ENCODE measurements around the gene SLC25A31. TPM values are rescaled to one million over a fixed set of nuclear protein-coding genes. Genes with fewer than 3 reads are reported as not detected.

SLC25A31 gene
- total and polyA plus RNA-seq, 8 donors: 0.07 TPM; not detected in 7

- no peak for ATAC-seq
These were observed 29.1 kb downstream of the SLC25A31 start for GRCh38 chr4:127759228-127759820.

GRCh38 chr4:127759893-127760292 lies 29.7 kb downstream of the SLC25A31 start:
- Histone ChIP-seq H3K4me3 (no peak overlapping the region), H3K27ac (no peak overlapping the region), H3K36me3 (no peaks in the 10 kb centered on the region), H3K27me3 (no peaks in the 10 kb centered on the region), H3K9me3 (no peaks in the 10 kb centered on the region), H3K4me1 (no peaks in the 10 kb centered on the region)
- WGBS, 2 donors: 45 to 54% methylated on average over 3 of the region's 3 CpGs
- no peak for FAIRE-seq
- ATAC-seq: peak in 1 of 4 donors; percentile 23
- DNase-seq: no peak
- no peak for TF ChIP-seq CTCF (IDR thresholded peaks at IDR 0.05)
- intact Hi-C loops (cut with DNase I): no loop called here

More at GRCh38 chr4:127759228-127759820, 29.1 kb downstream of the SLC25A31 start:
- Histone ChIP-seq H3K27me3 (no peaks in the 10 kb centered on the region), H3K9me3 (no peaks in the 10 kb centered on the region), H3K27ac (no peak overlapping the region), H3K4me3 (no peak overlapping the region), H3K4me1 (no peaks in the 10 kb centered on the region), H3K36me3 (no peaks in the 10 kb centered on the region)
- WGBS, 2 donors: 64 to 91% methylated on average over 2 of the region's 2 CpGs
- TF ChIP-seq CTCF (IDR thresholded peaks at IDR 0.05): no peak
- no peak for FAIRE-seq
- DNase-seq: no peak
- intact Hi-C loops (cut with DNase I): no loop called here

- WGBS, 2 donors: 28 to 29% methylated on average over 4 of the region's 4 CpGs
- Histone ChIP-seq H3K9me3 (no peaks in the 10 kb centered on the region), H3K4me3 (no peak overlapping the region), H3K27me3 (no peaks in the 10 kb centered on the region), H3K27ac (no peak overlapping the region), H3K36me3 (no peaks in the 10 kb centered on the region), H3K4me1 (no peaks in the 10 kb centered on the region)
- DNase-seq: no peak
- FAIRE-seq: no peak
- no peak for TF ChIP-seq CTCF (IDR thresholded peaks at IDR 0.05)
- intact Hi-C loops (cut with DNase I): no loop called here
- ATAC-seq: peak; percentile 40 to 70 (median 55)
These were observed 41.5 kb downstream of the SLC25A31 start for GRCh38 chr4:127771535-127772275.

- Histone ChIP-seq H3K27ac (no peak overlapping the region), H3K36me3 (no peaks in the 10 kb centered on the region), H3K9me3 (no peaks in the 10 kb centered on the region), H3K4me3 (no peak overlapping the region), H3K27me3 (no peaks in the 10 kb centered on the region), H3K4me1 (no peaks in the 10 kb centered on the region)
- DNase-seq: no peak
- FAIRE-seq: no peak
- ATAC-seq: no peak
- intact Hi-C loops (cut with DNase I): no loop called here
- TF ChIP-seq CTCF (IDR thresholded peaks at IDR 0.05): no peak
- WGBS, 2 donors: 85 to 89% methylated on average over 10 of the region's 10 CpGs
These were observed 42.8 kb downstream of the SLC25A31 start for GRCh38 chr4:127772769-127773671.
